Dermis blood vessel endothelial cell (primary cell): ENCODE measurements around the gene RSRC1. TPM values are rescaled to one million over a fixed set of nuclear protein-coding genes. Genes with fewer than 3 reads are reported as not detected.
"Not testable (repeated sequence)": the region's sequence is repeated elsewhere in the genome, so short reads cannot be mapped to it uniquely, and the experiment has no call there.

ENCODE experiments used
- DNase-seq: peaks from one replicate; pipeline ENCODE4 v3.0.0; 2010
- total RNA-seq: library from RNA; depleted of rRNA; stranded (reverse); fragments of >200 nt; gene quantifications from 2 replicates; pipeline ENCODE4 v1.2.3, GENCODE V29; 2014

RSRC1 gene
- total RNA-seq, 1 donor from 2014 or later, result 35.7 TPM

- no peak for DNase-seq
Measured at GRCh38 chr3:158407844-158408517, 298.1 kb downstream of the RSRC1 start.

GRCh38 chr3:158408518-158408897 is 298.6 kb downstream of the RSRC1 start:
- DNase-seq, result not testable (repeated sequence)

GRCh38 chr3:158418035-158418434 is 308.1 kb downstream of the RSRC1 start:
- DNase-seq, result no peak

- DNase-seq, result no peak
Measured at GRCh38 chr3:158419820-158420653, 310.1 kb downstream of the RSRC1 start.

- DNase-seq, result peak; percentile 6
Measured at GRCh38 chr3:158420654-158421396, 310.9 kb downstream of the RSRC1 start.

GRCh38 chr3:158430448-158430847 is 320.6 kb downstream of the RSRC1 start:
- DNase-seq, result no peak

- no peak for DNase-seq
Measured at GRCh38 chr3:158430968-158431367, 321.1 kb downstream of the RSRC1 start.

- no peak for DNase-seq
Measured at GRCh38 chr3:158431829-158432228, 321.9 kb downstream of the RSRC1 start.

- DNase-seq, result peak; percentile 81
Measured at GRCh38 chr3:158434412-158435038, 324.6 kb downstream of the RSRC1 start.

GRCh38 chr3:158443632-158444031 is 333.7 kb downstream of the RSRC1 start:
- DNase-seq, result no peak

GRCh38 chr3:158447408-158447807 is 337.5 kb downstream of the RSRC1 start:
- no peak for DNase-seq

- DNase-seq, result no peak
Measured at GRCh38 chr3:158451405-158452055, 341.6 kb downstream of the RSRC1 start.

GRCh38 chr3:158452334-158452733 is 342.4 kb downstream of the RSRC1 start:
- DNase-seq, result no peak

GRCh38 chr3:158453004-158453403 is 343.1 kb downstream of the RSRC1 start:
- no peak for DNase-seq

GRCh38 chr3:158453865-158454264 is 344.0 kb downstream of the RSRC1 start:
- no peak for DNase-seq

GRCh38 chr3:158455406-158455805 is 345.5 kb downstream of the RSRC1 start:
- DNase-seq, result no peak

- no peak for DNase-seq
Measured at GRCh38 chr3:158456114-158456513, 346.2 kb downstream of the RSRC1 start.

GRCh38 chr3:158458464-158458863 is 348.6 kb downstream of the RSRC1 start:
- DNase-seq, result no peak

- DNase-seq, result no peak
Measured at GRCh38 chr3:158460926-158461325, 351.0 kb downstream of the RSRC1 start.

GRCh38 chr3:158463556-158463955 is 353.7 kb downstream of the RSRC1 start:
- no peak for DNase-seq

GRCh38 chr3:158465074-158465473 is 355.2 kb downstream of the RSRC1 start:
- DNase-seq, result no peak

- DNase-seq, result peak; percentile 1
Measured at GRCh38 chr3:158470944-158471638, 361.2 kb downstream of the RSRC1 start.
